Neural cell (in vitro differentiated cells): Measurements from ENCODE around the gene STOML3.

Experiments
- CTCF ChIP-seq: fragments of 450-650 bp; IDR thresholded peaks from 2 replicates; pipeline ENCODE4 v1.5.1; 2014; ENCODE audit warnings: antibody characterized with exemption, mild to moderate bottlenecking, moderate library complexity; ENCODE audit not compliant: poor library complexity, severe bottlenecking
- EP300 ChIP-seq: fragments of 450-650 bp; conservative IDR thresholded peaks from 2 replicates; pipeline ENCODE4 v1.6.1; 2014; ENCODE audit warnings: antibody characterized with exemption, mild to moderate bottlenecking, moderate library complexity; ENCODE audit not compliant: poor library complexity, severe bottlenecking
- EZH2 ChIP-seq: fragments of 200-600, 300-800 bp; shearing (Covaris generic), sonication (generic); IDR thresholded peaks from 2 replicates; pipeline ENCODE4 v1.6.1; 2014; ENCODE audit warnings: antibody characterized with exemption, low read length, borderline replicate concordance, mild to moderate bottlenecking; ENCODE audit not compliant: insufficient read depth, poor library complexity, severe bottlenecking
- MXI1 ChIP-seq: fragments of 450-650 bp; conservative IDR thresholded peaks from 2 replicates; pipeline ENCODE4 v1.6.1; 2014; ENCODE audit warnings: antibody characterized with exemption, mild to moderate bottlenecking; ENCODE audit not compliant: poor library complexity, severe bottlenecking
- POLR2AphosphoS5 ChIP-seq: IDR thresholded peaks from 2 replicates; pipeline ENCODE4 v1.6.1; 2012
- RAD21 ChIP-seq: fragments of 450-650 bp; conservative IDR thresholded peaks from 2 replicates; pipeline ENCODE4 v1.6.1; 2014; ENCODE audit warnings: antibody characterized with exemption, mild to moderate bottlenecking, moderate library complexity
- SMC3 ChIP-seq: fragments of 450-650 bp; conservative IDR thresholded peaks from 2 replicates; pipeline ENCODE4 v1.6.1; 2014; ENCODE audit warnings: antibody characterized with exemption, mild to moderate bottlenecking, moderate library complexity; ENCODE audit not compliant: poor library complexity

DNA sequence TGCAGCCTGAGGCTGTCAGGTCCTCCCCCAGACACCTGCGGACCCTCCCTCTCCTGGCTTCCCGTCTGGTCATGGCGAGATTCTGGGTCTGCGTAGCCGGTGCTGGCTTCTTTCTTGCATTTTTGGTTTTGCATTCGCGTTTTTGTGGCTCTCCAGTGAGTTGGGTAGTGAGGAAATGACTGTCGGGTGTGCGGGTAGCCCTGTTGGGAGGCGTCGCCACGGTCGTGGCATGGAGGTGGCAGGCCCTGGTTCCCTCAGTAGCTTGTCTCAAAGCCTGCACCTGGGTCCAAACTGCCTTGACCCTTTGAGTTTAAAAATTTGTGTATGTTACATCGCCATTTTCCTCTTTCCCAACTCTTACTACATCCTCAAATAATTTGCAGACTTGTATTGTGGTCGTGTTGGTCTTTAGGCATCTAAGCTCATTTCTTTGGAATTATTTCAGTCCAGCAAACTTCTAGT lies 48.0 kb upstream of the STOML3 start:
- TF ChIP-seq SMC3 (no peak), CTCF (no peak), EP300 (no peak), MXI1 (no peak), EZH2 (no peak), POLR2AphosphoS5 (no peak), RAD21 (no peak)
